ENCODE data around the gene GRB10.

The GRB10 gene

DNA sequence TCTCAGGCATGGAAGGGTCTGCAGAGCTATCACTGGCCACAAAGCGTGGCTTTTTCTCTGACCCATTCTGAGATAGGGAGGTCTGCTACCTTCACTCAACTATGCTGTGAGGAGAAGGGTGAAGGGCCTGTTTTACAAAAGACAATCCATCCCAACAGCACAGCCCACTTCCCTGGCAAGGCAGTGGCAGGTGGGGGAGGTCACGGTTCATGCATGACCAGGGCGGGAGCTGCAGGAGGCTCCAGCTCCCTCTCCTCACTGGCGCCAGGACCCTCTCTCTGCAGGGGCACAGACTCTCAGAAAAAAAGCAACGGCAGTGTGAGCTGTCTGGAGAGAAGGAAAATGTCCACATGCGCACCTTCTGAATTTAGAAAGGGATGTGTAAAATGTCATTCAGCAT lies 28.5 kb downstream of the GRB10 start:
- no peak overlapping the region for H3K27ac ChIP-seq (ENCODE audit: low read depth, low read length)
- no peaks in the 10 kb centered on the region for H3K27me3 ChIP-seq (ENCODE audit: control insufficient read depth in 1 of 2, insufficient read depth in 2 of 2, low read length in 2 of 2)
- H3K36me3 ChIP-seq (ENCODE audit: insufficient read depth, low read length), result peaks cover 18% of the 10 kb centered on the region
- H3K4me1 ChIP-seq (ENCODE audit: insufficient read depth, low read length), result peaks cover 43% of the 10 kb centered on the region
- H3K9ac ChIP-seq (ENCODE audit: low read length), result no peak overlapping the region
- no peaks in the 10 kb centered on the region for H3K9me3 ChIP-seq (ENCODE audit: low read length)
- H3K4me3 ChIP-seq (ENCODE audit: low read depth in 1 of 2, low read length in 2 of 2), result no peak overlapping the region

DNA sequence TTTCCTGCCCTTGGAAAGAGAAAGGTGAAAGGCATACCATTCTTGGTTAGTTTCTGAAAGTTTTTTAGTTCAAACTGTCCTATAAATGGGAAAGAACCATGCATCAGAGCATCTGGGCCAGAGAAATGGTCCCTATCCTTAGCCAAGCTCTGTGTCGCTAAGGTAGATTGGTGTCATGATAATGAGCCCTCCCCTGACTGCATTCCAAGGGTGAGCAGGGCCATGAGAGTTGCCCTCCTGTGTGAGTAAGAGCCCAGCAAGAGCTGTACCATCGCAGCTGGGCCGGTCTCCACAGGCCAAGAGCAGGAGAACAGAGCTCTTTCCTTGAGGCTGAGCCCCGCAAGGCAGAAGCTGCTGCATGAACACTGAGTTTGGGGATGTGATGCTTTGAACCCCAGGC lies 30.3 kb downstream of the GRB10 start:
- Histone ChIP-seq H3K9ac (ENCODE audit: low read length) (no peak overlapping the region), H3K36me3 (ENCODE audit: insufficient read depth, low read length) (peaks cover 22% of the 10 kb centered on the region), H3K9me3 (ENCODE audit: low read length) (no peaks in the 10 kb centered on the region), H3K4me1 (ENCODE audit: insufficient read depth, low read length) (peaks cover 29% of the 10 kb centered on the region), H3K4me3 (ENCODE audit: low read depth in 1 of 2, low read length in 2 of 2) (no peak overlapping the region), H3K27ac (ENCODE audit: low read depth, low read length) (no peak overlapping the region), H3K27me3 (ENCODE audit: control insufficient read depth in 1 of 2, insufficient read depth in 2 of 2, low read length in 2 of 2) (no peaks in the 10 kb centered on the region)

DNA sequence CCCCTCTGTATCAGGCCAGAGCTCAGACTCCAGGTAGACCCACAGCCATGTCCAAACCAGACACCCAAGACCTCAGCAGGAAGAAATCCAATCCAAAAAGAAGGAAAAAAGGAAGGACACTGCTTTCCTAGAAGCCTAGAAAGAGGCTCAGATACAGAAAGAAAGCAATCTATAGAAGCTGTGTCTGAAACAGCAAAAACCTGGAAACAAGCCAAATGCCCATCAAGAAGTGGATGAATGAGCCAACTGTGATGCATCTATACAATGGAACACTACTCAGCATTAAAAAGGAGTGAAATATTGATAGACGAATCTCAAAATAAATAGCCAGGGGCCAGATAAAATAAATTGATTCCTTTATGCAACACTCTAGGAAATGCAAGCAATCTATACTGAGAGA lies 31.6 kb downstream of the GRB10 start:
- H3K27me3 ChIP-seq (ENCODE audit: control insufficient read depth in 1 of 2, insufficient read depth in 2 of 2, low read length in 2 of 2), result no peaks in the 10 kb centered on the region
- H3K27ac ChIP-seq (ENCODE audit: low read depth, low read length), result no peak overlapping the region
- peaks cover 23% of the 10 kb centered on the region for H3K36me3 ChIP-seq (ENCODE audit: insufficient read depth, low read length)
- no peak overlapping the region for H3K4me3 ChIP-seq (ENCODE audit: low read depth in 1 of 2, low read length in 2 of 2)
- no peaks in the 10 kb centered on the region for H3K9me3 ChIP-seq (ENCODE audit: low read length)
- peaks cover 29% of the 10 kb centered on the region for H3K4me1 ChIP-seq (ENCODE audit: insufficient read depth, low read length)
- no peak overlapping the region for H3K9ac ChIP-seq (ENCODE audit: low read length)

DNA sequence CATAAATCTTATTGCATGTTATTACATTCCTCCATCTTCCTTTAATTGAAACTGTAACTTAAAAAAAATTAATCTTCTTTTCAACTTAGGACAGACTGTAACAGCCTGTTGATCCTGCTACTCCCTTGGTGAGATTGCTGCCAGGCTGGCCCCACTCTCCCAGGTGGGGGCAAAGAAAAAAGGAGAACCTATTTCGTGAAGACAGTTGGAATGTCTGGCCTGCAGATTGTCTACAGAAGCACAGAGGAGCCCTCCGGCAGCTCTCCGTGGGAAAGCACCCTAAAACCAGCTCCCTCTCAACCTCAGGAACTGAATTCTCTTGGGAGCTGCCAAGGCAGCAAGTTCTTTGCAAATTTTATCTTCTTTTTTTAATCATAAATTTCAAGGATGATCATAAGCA lies 32.8 kb downstream of the GRB10 start:
- H3K27me3 ChIP-seq (ENCODE audit: control insufficient read depth in 1 of 2, insufficient read depth in 2 of 2, low read length in 2 of 2), result no peaks in the 10 kb centered on the region
- no peak overlapping the region for H3K27ac ChIP-seq (ENCODE audit: low read depth, low read length)
- peaks cover 20% of the 10 kb centered on the region for H3K4me1 ChIP-seq (ENCODE audit: insufficient read depth, low read length)
- H3K4me3 ChIP-seq (ENCODE audit: low read depth in 1 of 2, low read length in 2 of 2), result no peak overlapping the region
- peaks cover 22% of the 10 kb centered on the region for H3K36me3 ChIP-seq (ENCODE audit: insufficient read depth, low read length)
- no peak overlapping the region for H3K9ac ChIP-seq (ENCODE audit: low read length)
- no peaks in the 10 kb centered on the region for H3K9me3 ChIP-seq (ENCODE audit: low read length)

DNA sequence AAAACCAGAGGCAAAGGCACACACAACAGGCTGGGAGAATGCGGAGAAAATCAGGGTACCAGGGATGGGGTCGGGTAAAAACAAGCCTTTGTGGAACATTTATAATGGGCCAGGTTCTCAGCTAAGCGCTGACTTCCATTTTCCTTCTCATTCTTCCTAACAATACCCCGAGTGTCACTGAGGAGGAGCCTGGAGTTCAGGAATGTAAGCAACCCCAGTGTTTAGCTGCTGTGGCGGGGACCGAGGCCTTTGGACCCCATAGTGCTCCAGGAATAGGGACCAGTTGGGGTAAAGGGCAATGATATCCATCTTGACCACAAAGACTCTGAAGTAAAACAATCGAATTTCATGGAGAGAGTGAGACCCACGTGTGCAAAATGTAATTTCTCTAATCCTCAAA lies 34.2 kb downstream of the GRB10 start:
- Histone ChIP-seq H3K9me3 (ENCODE audit: low read length) (no peaks in the 10 kb centered on the region), H3K4me1 (ENCODE audit: insufficient read depth, low read length) (peaks cover 7% of the 10 kb centered on the region), H3K4me3 (ENCODE audit: low read depth in 1 of 2, low read length in 2 of 2) (no peak overlapping the region), H3K27me3 (ENCODE audit: control insufficient read depth in 1 of 2, insufficient read depth in 2 of 2, low read length in 2 of 2) (no peaks in the 10 kb centered on the region), H3K27ac (ENCODE audit: low read depth, low read length) (no peak overlapping the region), H3K36me3 (ENCODE audit: insufficient read depth, low read length) (peaks cover 10% of the 10 kb centered on the region), H3K9ac (ENCODE audit: low read length) (no peak overlapping the region)

DNA sequence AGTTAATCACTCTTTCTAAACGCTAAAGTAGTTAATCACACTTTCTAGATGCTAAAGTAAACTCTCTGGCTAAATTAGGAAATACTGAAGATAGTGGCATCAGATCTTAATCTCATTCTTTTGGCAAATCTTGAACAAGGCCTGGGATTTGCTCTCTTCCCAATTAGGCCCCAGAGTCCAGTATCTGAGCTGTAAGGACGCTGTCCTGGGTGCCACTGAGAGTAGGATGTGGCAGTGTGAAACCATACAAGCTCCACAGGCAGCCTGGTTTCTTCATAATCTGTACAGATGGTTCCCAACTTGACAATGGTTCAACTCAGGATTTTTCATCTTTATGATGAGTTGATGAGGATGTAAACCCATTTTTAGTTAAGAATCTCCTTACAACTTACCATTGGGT lies 36.9 kb downstream of the GRB10 start:
- Histone ChIP-seq H3K9me3 (ENCODE audit: low read length) (no peaks in the 10 kb centered on the region), H3K27ac (ENCODE audit: low read depth, low read length) (no peak overlapping the region), H3K4me1 (ENCODE audit: insufficient read depth, low read length) (peaks cover 4% of the 10 kb centered on the region), H3K27me3 (ENCODE audit: control insufficient read depth in 1 of 2, insufficient read depth in 2 of 2, low read length in 2 of 2) (no peaks in the 10 kb centered on the region), H3K9ac (ENCODE audit: low read length) (no peak overlapping the region), H3K36me3 (ENCODE audit: insufficient read depth, low read length) (peaks cover 8% of the 10 kb centered on the region), H3K4me3 (ENCODE audit: low read depth in 1 of 2, low read length in 2 of 2) (no peak overlapping the region)

DNA sequence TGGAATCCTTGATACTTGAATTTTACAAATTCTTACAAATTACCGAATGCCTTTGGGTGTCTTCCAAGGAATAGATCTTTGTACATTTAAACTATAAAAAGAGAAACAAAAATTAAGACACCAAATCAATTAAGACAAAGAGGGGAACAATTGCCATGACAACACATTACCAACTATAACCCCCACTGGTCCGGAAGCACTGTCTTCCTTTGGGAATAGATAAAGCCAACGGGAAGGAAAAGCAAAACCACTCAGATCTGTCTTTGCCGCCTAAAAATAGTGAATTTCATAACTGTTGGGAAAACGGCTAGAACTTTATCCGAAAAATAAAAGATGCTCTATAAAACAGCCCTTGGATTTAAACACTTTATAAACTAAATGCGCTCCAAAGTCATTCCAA lies 37.4 kb downstream of the GRB10 start:
- Histone ChIP-seq H3K4me3 (ENCODE audit: low read depth in 1 of 2, low read length in 2 of 2) (no peak overlapping the region), H3K9me3 (ENCODE audit: low read length) (no peaks in the 10 kb centered on the region), H3K27me3 (ENCODE audit: control insufficient read depth in 1 of 2, insufficient read depth in 2 of 2, low read length in 2 of 2) (no peaks in the 10 kb centered on the region), H3K4me1 (ENCODE audit: insufficient read depth, low read length) (peaks cover 2% of the 10 kb centered on the region), H3K27ac (ENCODE audit: low read depth, low read length) (no peak overlapping the region), H3K36me3 (ENCODE audit: insufficient read depth, low read length) (peaks cover 8% of the 10 kb centered on the region), H3K9ac (ENCODE audit: low read length) (no peak overlapping the region)

DNA sequence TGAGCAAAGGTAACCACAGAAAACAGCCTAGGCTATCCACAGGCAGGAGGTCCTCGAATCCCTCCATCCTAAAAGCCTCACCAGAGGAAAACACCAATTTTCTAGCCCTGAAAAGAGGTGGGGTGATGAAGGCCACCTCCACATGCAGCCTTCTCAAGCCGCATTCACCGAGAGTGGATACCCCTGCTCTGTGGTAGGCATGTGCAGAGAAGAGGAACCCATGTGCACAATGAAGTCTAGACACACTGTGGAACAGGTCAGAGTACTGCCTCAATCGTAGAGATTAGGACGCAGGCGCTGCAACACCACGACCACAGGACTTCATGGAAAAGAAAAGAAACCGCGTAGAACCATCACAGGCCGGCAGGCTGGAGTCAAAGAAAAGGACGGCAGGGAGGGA lies 38.8 kb downstream of the GRB10 start:
- Histone ChIP-seq H3K4me1 (ENCODE audit: insufficient read depth, low read length) (peaks cover 6% of the 10 kb centered on the region), H3K9ac (ENCODE audit: low read length) (no peak overlapping the region)

DNA sequence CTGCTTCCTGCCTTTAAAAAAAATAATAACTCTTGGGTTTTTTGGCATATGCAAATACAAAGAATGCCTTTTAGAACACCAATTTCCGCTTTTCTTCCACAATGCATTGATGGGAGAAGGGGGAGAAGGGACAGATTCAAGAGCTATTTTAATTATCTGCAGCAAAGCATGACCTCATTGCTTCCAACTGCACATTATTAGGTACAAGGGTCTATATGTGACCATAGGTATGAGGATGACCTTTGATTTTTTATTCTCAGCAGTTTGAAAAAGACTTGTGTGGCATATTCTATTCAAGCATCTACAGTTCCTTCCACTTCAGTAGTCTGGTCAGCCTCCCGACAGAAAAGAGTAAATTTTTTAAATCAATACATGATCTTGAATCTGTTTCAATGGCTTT lies 39.7 kb downstream of the GRB10 start:
- peaks cover 6% of the 10 kb centered on the region for H3K4me1 ChIP-seq (ENCODE audit: insufficient read depth, low read length)

More for the DNA sequence above, 38.8 kb downstream of the GRB10 start:
- H3K27me3 ChIP-seq (ENCODE audit: control insufficient read depth in 1 of 2, insufficient read depth in 2 of 2, low read length in 2 of 2), result no peaks in the 10 kb centered on the region
- no peak overlapping the region for H3K4me3 ChIP-seq (ENCODE audit: low read depth in 1 of 2, low read length in 2 of 2)
- no peaks in the 10 kb centered on the region for H3K9me3 ChIP-seq (ENCODE audit: low read length)
- no peak overlapping the region for H3K27ac ChIP-seq (ENCODE audit: low read depth, low read length)
- peaks cover 8% of the 10 kb centered on the region for H3K36me3 ChIP-seq (ENCODE audit: insufficient read depth, low read length)

DNA sequence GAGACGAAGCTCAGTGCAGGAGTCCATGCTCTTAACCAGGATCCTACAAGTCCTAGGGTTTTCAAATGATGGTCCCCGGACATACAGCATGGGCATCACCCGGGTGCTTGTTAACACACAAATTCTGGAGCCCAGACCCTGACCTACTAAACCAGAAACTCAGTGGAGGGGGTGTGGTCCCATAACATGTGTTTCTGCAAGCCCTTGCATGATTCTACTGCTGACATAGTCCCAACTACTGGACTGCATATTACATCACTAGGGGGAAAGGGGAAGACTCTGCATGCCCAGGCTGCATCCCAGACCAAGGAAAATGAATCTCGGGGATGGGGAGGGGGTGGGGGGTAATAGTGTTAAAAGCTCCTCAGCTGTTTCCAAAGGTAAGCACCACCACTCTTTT lies 40.3 kb downstream of the GRB10 start:
- Histone ChIP-seq H3K9me3 (ENCODE audit: low read length) (no peaks in the 10 kb centered on the region), H3K36me3 (ENCODE audit: insufficient read depth, low read length) (peaks cover 4% of the 10 kb centered on the region), H3K4me1 (ENCODE audit: insufficient read depth, low read length) (peaks cover 6% of the 10 kb centered on the region), H3K27ac (ENCODE audit: low read depth, low read length) (no peak overlapping the region), H3K9ac (ENCODE audit: low read length) (no peak overlapping the region), H3K27me3 (ENCODE audit: control insufficient read depth in 1 of 2, insufficient read depth in 2 of 2, low read length in 2 of 2) (no peaks in the 10 kb centered on the region), H3K4me3 (ENCODE audit: low read depth in 1 of 2, low read length in 2 of 2) (no peak overlapping the region)

More for the DNA sequence above, 39.7 kb downstream of the GRB10 start:
- Histone ChIP-seq H3K27ac (ENCODE audit: low read depth, low read length) (no peak overlapping the region), H3K27me3 (ENCODE audit: control insufficient read depth in 1 of 2, insufficient read depth in 2 of 2, low read length in 2 of 2) (no peaks in the 10 kb centered on the region), H3K4me3 (ENCODE audit: low read depth in 1 of 2, low read length in 2 of 2) (no peak overlapping the region), H3K9me3 (ENCODE audit: low read length) (no peaks in the 10 kb centered on the region), H3K9ac (ENCODE audit: low read length) (no peak overlapping the region), H3K36me3 (ENCODE audit: insufficient read depth, low read length) (peaks cover 8% of the 10 kb centered on the region)

DNA sequence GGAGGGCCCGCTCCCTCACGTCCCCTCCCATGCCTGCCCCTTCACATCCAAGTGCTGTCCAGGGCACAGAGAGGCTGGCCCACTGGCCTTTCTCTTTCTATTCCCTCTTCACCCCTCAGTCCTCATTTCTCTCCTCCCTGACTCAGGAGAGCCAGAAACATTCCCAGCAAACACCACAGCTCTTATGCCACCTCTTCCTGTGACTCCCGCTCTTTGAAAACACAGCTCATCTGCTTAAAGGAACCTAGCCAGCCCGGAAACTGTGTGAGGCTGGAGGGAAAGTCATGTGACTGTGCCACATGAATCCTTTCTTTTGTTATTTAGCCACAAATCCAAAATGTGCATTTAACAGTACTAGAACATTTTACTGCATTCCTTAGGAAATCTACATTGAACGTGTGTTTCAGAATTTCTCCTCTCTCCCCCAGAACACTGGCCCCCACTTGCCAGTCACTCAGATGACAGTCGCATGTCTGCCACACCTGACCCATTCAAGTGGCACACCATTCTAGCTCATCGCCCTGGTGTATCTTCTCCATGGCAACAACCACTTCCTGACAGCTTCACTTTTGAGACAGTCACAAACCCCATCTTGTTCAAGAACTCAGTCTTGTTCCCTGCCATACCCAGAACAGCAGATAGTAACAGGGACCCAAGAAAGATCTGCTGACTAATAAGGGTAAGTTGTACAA lies 42.8 kb downstream of the GRB10 start:
- Histone ChIP-seq H3K4me1 (ENCODE audit: insufficient read depth, low read length) (peaks cover 6% of the 10 kb centered on the region), H3K9ac (ENCODE audit: low read length) (no peak overlapping the region), H3K4me3 (ENCODE audit: low read depth in 1 of 2, low read length in 2 of 2) (no peak overlapping the region), H3K27ac (ENCODE audit: low read depth, low read length) (no peak overlapping the region), H3K9me3 (ENCODE audit: low read length) (no peaks in the 10 kb centered on the region), H3K36me3 (ENCODE audit: insufficient read depth, low read length) (peaks cover 3% of the 10 kb centered on the region), H3K27me3 (ENCODE audit: control insufficient read depth in 1 of 2, insufficient read depth in 2 of 2, low read length in 2 of 2) (no peaks in the 10 kb centered on the region)

DNA sequence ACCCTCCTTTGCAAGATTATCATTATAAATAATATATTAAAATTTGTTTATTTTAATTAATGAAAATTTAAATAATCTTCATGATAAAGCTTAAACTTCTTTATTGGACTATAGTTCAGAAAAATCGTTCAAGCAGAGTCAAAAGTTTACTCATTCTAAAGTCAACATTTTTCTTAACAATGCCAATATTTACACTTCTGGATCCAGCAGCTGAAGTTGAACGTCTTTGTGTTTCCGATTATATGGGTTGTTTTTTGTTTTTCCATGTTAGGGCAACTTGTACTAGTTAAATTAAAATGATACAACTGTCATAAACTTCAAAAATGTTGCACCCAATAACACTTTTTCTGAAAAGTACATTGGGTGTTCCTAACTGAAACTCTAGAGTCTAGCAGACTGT lies 43.8 kb downstream of the GRB10 start:
- Histone ChIP-seq H3K4me3 (ENCODE audit: low read depth in 1 of 2, low read length in 2 of 2) (no peak overlapping the region), H3K4me1 (ENCODE audit: insufficient read depth, low read length) (peaks cover 6% of the 10 kb centered on the region), H3K9ac (ENCODE audit: low read length) (no peak overlapping the region), H3K27me3 (ENCODE audit: control insufficient read depth in 1 of 2, insufficient read depth in 2 of 2, low read length in 2 of 2) (no peaks in the 10 kb centered on the region), H3K9me3 (ENCODE audit: low read length) (no peaks in the 10 kb centered on the region), H3K36me3 (ENCODE audit: insufficient read depth, low read length) (no peaks in the 10 kb centered on the region), H3K27ac (ENCODE audit: low read depth, low read length) (no peak overlapping the region)
